Gastroesophageal sphincter (tissue), 3 donors: ENCODE data around the gene IDUA.

Experiments
- CTCF ChIP-seq, 4 experiments: fragments of 200-600 bp in 2 of 4; fragments of 450-650 bp in 2 of 4; sonication (generic) in 1 of 4; IDR thresholded peaks; one replicate each; pipeline ENCODE4 v1.5.1; 2017 to 2019; ENCODE audit warnings: antibody characterized with exemption in 4 of 4, mild to moderate bottlenecking in 2 of 4, moderate library complexity in 2 of 4
- EP300 ChIP-seq: sonication (generic); formaldehyde crosslinking; IDR thresholded peaks from one replicate; pipeline ENCODE4 v1.6.1; 2017; ENCODE audit warnings: antibody characterized with exemption, mild to moderate bottlenecking
- POLR2A ChIP-seq, 2 donors: fragments of 450-650 bp; IDR thresholded peaks; one replicate each; pipeline ENCODE4 v1.6.1; 2017; ENCODE audit warnings: antibody characterized with exemption in 2 of 2, mild to moderate bottlenecking in 2 of 2, moderate library complexity in 1 of 2
- POLR2AphosphoS5 ChIP-seq: sonication (generic); formaldehyde crosslinking; IDR thresholded peaks from one replicate; pipeline ENCODE4 v1.6.1; 2017; ENCODE audit warnings: antibody characterized with exemption

- TF ChIP-seq POLR2A (IDR thresholded peaks at IDR 0.05): no peak
- TF ChIP-seq CTCF (IDR thresholded peaks at IDR 0.05): no peak
- TF ChIP-seq EP300: no peak
- no peak for TF ChIP-seq POLR2AphosphoS5
These were observed 29.6 kb upstream of the IDUA start for GRCh38 chr4:957231-957580.
